T-cell (primary cell): Measurements from ENCODE around the gene PEMT. TPM values are rescaled to one million over a fixed set of nuclear protein-coding genes. Genes with fewer than 3 reads are reported as not detected.

ENCODE experiments used
- ATAC-seq, 4 experiments: fragments of 200-7000 bp in 3 of 4; fragments of 150-1000 bp in 1 of 4; cut with Tn5 transposase; replicated peaks in 1 of 4; 1 replicate in 3 of 4; 2 replicates in 1 of 4; pipeline ENCODE4 v1.10.0; 2021; ENCODE audit warnings: moderate library complexity in 3 of 4, mild to moderate bottlenecking in 2 of 4, moderate number of reproducible peaks in 1 of 4
- CTCF ChIA-PET, 2 donors: fragments of 300-600 bp; sonication (Branson Sonifier 250); formaldehyde crosslinking; loops; one replicate each; lab custom pipeline; 2022; ENCODE audit warnings: antibody characterized with exemption in 2 of 2; lab: Charles Lee
- POLR2A ChIA-PET, 2 donors: fragments of 300-600 bp; sonication (Branson Sonifier 250); formaldehyde crosslinking; loops; one replicate each; lab custom pipeline; 2022; ENCODE audit warnings: antibody characterized with exemption in 2 of 2; lab: Charles Lee
- DNase-seq, 35 experiments: peaks; one replicate each; pipeline versions ENCODE4 v3.0.0 to v3.0.0-alpha.2; 2013 to 2023
- H3K27ac ChIP-seq: one replicate; pipeline ENCODE4 v1.5.1; 2013; ENCODE audit warnings: low read length
- H3K27me3 ChIP-seq, 2 experiments: replicated peaks in 1 of 2; 1 replicate in 1 of 2; 2 replicates in 1 of 2; pipeline versions ENCODE4 v1.6.1 to v1.7.0; 2013; ENCODE audit warnings: low read length in 1 of 2, mixed read lengths in 1 of 2; ENCODE audit not compliant: control insufficient read depth in 2 of 2, insufficient read depth in 2 of 2; ENCODE audit errors: extremely low read depth in 1 of 2
- H3K36me3 ChIP-seq, 2 donors: 1 replicate in 1 of 2; 2 replicates in 1 of 2; pipeline versions ENCODE4 v1.6.1 to v1.7.0; 2013; ENCODE audit warnings: low read length in 1 of 2; ENCODE audit not compliant: control insufficient read depth in 2 of 2, insufficient read depth in 1 of 2; ENCODE audit errors: extremely low read depth in 1 of 2
- H3K4me1 ChIP-seq, 2 experiments: 1 replicate in 1 of 2; 2 replicates in 1 of 2; pipeline versions ENCODE4 v1.6.1 to v1.7.0; 2013; ENCODE audit warnings: low read length in 2 of 2, mixed read lengths in 1 of 2; ENCODE audit not compliant: insufficient read depth in 2 of 2, control insufficient read depth in 1 of 2; ENCODE audit errors: extremely low read depth in 1 of 2
- H3K4me3 ChIP-seq, 2 donors: 1 replicate in 1 of 2; 2 replicates in 1 of 2; pipeline versions ENCODE4 v1.5.1 to v1.7.0; 2013; ENCODE audit warnings: mild to moderate bottlenecking in 2 of 2, low read length in 1 of 2, moderate library complexity in 1 of 2; ENCODE audit not compliant: control insufficient read depth in 1 of 2; ENCODE audit errors: extremely low read depth in 1 of 2
- H3K9me3 ChIP-seq: 2 replicates; pipeline ENCODE4 v1.7.0; 2013
- H3K27ac Mint-ChIP-seq, 2 donors: one replicate each; pipeline ENCODE4 v1.8.0; 2020 to 2021; ENCODE audit warnings: mild to moderate bottlenecking in 2 of 2, mixed read lengths in 2 of 2
- H3K27me3 Mint-ChIP-seq, 2 donors: one replicate each; pipeline ENCODE4 v1.8.0; 2021 to 2022; ENCODE audit warnings: mixed read lengths in 2 of 2
- H3K36me3 Mint-ChIP-seq: one replicate; pipeline ENCODE4 v1.8.0; 2021; ENCODE audit warnings: mixed read lengths
- H3K4me1 Mint-ChIP-seq, 3 donors: one replicate each; pipeline ENCODE4 v1.8.0; 2020 to 2022; ENCODE audit warnings: mixed read lengths in 3 of 3, mild to moderate bottlenecking in 1 of 3
- H3K4me3 Mint-ChIP-seq, 3 donors: one replicate each; pipeline ENCODE4 v1.8.0; 2020 to 2022; ENCODE audit warnings: mild to moderate bottlenecking in 3 of 3, mixed read lengths in 3 of 3, moderate library complexity in 3 of 3
- H3K9me3 Mint-ChIP-seq, 3 donors: one replicate each; pipeline ENCODE4 v1.8.0; 2020 to 2022; ENCODE audit warnings: mixed read lengths in 3 of 3
- WGBS: methylation state at CpG from one replicate; pipeline ENCODE4 v1.1.5; 2013; ENCODE audit warnings: missing lambda C conversion rate; ENCODE audit not compliant: insufficient coverage; 5-methylcytosine and 5-hydroxymethylcytosine counted together
- total RNA-seq, 35 experiments: library from RNA in 6 of 35; stranded (reverse) in 6 of 35; fragments of 120-200 nt in 1 of 35; gene quantifications; one replicate each; pipeline versions ENCODE4 v1.2.1 to v1.2.4 and lab custom pipeline; 2013 to 2026

PEMT gene
- total RNA-seq, 5 donors from 2014 or later (not counting 1 experiment from before 2014, with no cell fraction given): 13.3 to 25.8 (median 14.6) TPM

DNA sequence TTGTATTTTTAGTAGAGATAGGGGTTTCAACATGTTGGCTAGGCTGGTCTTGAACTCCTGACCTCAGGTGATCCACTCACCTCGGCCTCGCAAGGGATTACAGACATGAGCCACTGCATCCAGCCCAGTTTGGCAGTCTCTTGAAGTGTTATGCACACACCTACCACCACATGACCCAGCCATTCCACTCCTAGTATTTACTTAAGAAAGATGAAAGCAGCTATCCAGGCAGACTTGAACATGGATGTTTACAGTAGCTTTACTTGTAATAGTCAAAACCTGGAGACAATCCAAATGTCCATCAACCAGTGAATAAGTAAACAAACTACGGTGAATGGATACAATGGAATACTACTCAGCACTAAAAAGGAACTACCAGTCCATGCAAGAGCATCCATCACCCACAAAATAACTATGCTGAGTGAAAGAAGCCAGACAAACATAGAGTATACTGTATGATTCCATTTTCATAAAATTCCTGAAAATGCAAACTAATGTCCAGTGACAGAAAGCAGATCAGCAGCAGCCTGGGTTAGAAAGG lies 57.5 kb downstream of the PEMT start:
- no peaks in the 10 kb centered on the region for H3K4me1 ChIP-seq
- no peak overlapping the region for H3K27ac ChIP-seq
- WGBS: 100% methylated on average over 1 of the region's 3 CpGs
- CTCF ChIA-PET: no interaction called here
- Mint-ChIP-seq H3K4me3 (no peak overlapping the region), H3K27ac (no peak overlapping the region), H3K9me3 (no peaks in the 10 kb centered on the region), H3K4me1 (no peaks in the 10 kb centered on the region), H3K27me3 (no peaks in the 10 kb centered on the region), H3K36me3 (no peaks in the 10 kb centered on the region)
- DNase-seq (no peak), ATAC-seq (no peak)
- no peak overlapping the region for H3K4me3 ChIP-seq
- H3K9me3 ChIP-seq: no peaks in the 10 kb centered on the region
- H3K36me3 ChIP-seq: no peaks in the 10 kb centered on the region
- H3K27me3 ChIP-seq: no peaks in the 10 kb centered on the region
- POLR2A ChIA-PET: no interaction called here

DNA sequence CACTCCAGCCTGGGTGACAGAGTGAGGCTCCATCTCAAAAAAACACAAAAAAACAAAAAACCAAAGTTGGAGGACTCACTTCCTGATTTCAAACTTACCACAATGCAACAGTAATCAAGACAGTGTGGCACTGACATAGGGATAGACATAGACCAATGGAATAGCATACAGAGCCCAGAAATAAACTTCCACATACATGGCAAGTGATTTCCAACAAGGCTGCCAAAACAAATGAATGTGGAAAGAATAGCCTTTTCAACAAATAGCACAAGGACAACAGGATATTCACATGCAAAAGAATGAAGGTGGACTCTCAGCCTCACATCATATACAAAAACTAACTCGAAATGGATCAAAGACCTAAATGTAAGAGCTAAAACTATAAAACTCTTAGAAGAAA lies 58.5 kb downstream of the PEMT start:
- 78% methylated on average over 1 of the region's 1 CpG for WGBS
- H3K36me3 ChIP-seq: no peaks in the 10 kb centered on the region
- H3K27me3 ChIP-seq: peaks cover 0 to 3% of the 10 kb centered on the region in 2 experiments
- CTCF ChIA-PET: no interaction called here
- POLR2A ChIA-PET: no interaction called here
- no peak overlapping the region for H3K4me3 ChIP-seq
- Mint-ChIP-seq H3K27ac (no peak overlapping the region), H3K9me3 (no peaks in the 10 kb centered on the region), H3K4me1 (no peaks in the 10 kb centered on the region), H3K36me3 (no peaks in the 10 kb centered on the region), H3K4me3 (no peak overlapping the region), H3K27me3 (no peaks in the 10 kb centered on the region)
- DNase-seq (no peak), ATAC-seq (no peak)
- no peaks in the 10 kb centered on the region for H3K9me3 ChIP-seq
- no peak overlapping the region for H3K27ac ChIP-seq
- no peaks in the 10 kb centered on the region for H3K4me1 ChIP-seq

- Histone ChIP-seq H3K27me3 (peaks cover 0 to 3% of the 10 kb centered on the region in 2 experiments), H3K36me3 (no peaks in the 10 kb centered on the region), H3K4me1 (no peaks in the 10 kb centered on the region), H3K9me3 (no peaks in the 10 kb centered on the region), H3K27ac (no peak overlapping the region), H3K4me3 (no peak overlapping the region)
- Mint-ChIP-seq H3K9me3 (no peaks in the 10 kb centered on the region), H3K4me3 (no peak overlapping the region), H3K4me1 (no peaks in the 10 kb centered on the region), H3K27ac (no peak overlapping the region), H3K36me3 (no peaks in the 10 kb centered on the region), H3K27me3 (no peaks in the 10 kb centered on the region)
- ChIA-PET POLR2A (no interaction called here), CTCF (no interaction called here)
- no peak for ATAC-seq
- WGBS: 83% methylated on average over 2 of the region's 4 CpGs
- DNase-seq: no peak
Measured at GRCh38 chr17:17531156-17531555, 60.4 kb downstream of the PEMT start.

GRCh38 chr17:17528696-17529652 lies 62.5 kb downstream of the PEMT start:
- H3K4me1 ChIP-seq: no peaks in the 10 kb centered on the region
- H3K27me3 ChIP-seq: peaks cover 0 to 3% of the 10 kb centered on the region in 2 experiments
- Mint-ChIP-seq H3K27me3 (no peaks in the 10 kb centered on the region), H3K27ac (no peak overlapping the region), H3K36me3 (no peaks in the 10 kb centered on the region), H3K9me3 (no peaks in the 10 kb centered on the region), H3K4me1 (no peaks in the 10 kb centered on the region), H3K4me3 (no peak overlapping the region)
- 90% methylated on average over 15 of the region's 22 CpGs for WGBS
- no peaks in the 10 kb centered on the region for H3K36me3 ChIP-seq
- no peak overlapping the region for H3K27ac ChIP-seq
- no peaks in the 10 kb centered on the region for H3K9me3 ChIP-seq
- CTCF ChIA-PET: no interaction called here
- no peak overlapping the region for H3K4me3 ChIP-seq
- DNase-seq (no peak), ATAC-seq (no peak)
- POLR2A ChIA-PET: no interaction called here

DNA sequence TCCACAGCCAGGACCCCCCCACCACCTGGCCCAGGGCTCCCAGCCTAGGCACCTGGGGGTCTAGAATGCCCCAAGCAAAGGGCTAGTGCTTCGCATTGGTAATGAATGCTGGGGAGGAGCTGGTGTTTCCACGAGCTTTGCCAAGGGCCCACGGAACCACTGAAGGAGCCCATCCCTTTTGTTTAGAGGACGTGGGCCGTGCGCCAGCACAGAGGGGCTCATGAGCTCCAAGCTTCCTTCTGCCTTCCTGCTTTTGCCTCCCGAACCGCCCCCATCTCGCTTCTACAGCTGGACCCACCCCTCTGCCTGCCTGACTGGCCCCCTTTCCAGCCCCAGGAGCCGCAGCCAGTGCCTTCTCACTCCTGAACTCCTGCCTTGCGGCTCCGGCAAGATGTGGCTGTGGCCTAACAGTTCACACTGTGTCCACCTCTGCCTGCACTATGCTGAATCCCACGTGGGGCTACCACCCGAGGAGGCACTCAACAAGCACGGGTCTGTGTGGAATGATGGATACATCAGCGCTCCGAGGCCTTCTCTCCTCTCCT lies 63.5 kb downstream of the PEMT start:
- Histone ChIP-seq H3K27me3 (peaks cover 0 to 3% of the 10 kb centered on the region in 2 experiments), H3K4me3 (no peak overlapping the region), H3K27ac (no peak overlapping the region), H3K4me1 (no peaks in the 10 kb centered on the region), H3K36me3 (no peaks in the 10 kb centered on the region), H3K9me3 (no peaks in the 10 kb centered on the region)
- ATAC-seq: no peak
- DNase-seq: no peak
- Mint-ChIP-seq H3K4me1 (no peaks in the 10 kb centered on the region), H3K27me3 (no peaks in the 10 kb centered on the region), H3K4me3 (no peak overlapping the region), H3K27ac (no peak overlapping the region), H3K36me3 (no peaks in the 10 kb centered on the region), H3K9me3 (no peaks in the 10 kb centered on the region)
- ChIA-PET POLR2A (no interaction called here), CTCF (no interaction called here)
- 93% methylated on average over 14 of the region's 17 CpGs for WGBS

- 97% methylated on average over 7 of the region's 11 CpGs for WGBS
- Mint-ChIP-seq H3K27me3 (no peaks in the 10 kb centered on the region), H3K36me3 (no peaks in the 10 kb centered on the region), H3K9me3 (no peaks in the 10 kb centered on the region), H3K4me3 (no peak overlapping the region), H3K4me1 (no peaks in the 10 kb centered on the region), H3K27ac (no peak overlapping the region)
- no peak overlapping the region for H3K27ac ChIP-seq
- H3K4me3 ChIP-seq: no peak overlapping the region
- no peak for DNase-seq
- no peak for ATAC-seq
- no peaks in the 10 kb centered on the region for H3K9me3 ChIP-seq
- ChIA-PET POLR2A (no interaction called here), CTCF (no interaction called here)
- no peaks in the 10 kb centered on the region for H3K36me3 ChIP-seq
- H3K4me1 ChIP-seq: no peaks in the 10 kb centered on the region
- peaks cover 0 to 3% of the 10 kb centered on the region in 2 experiments for H3K27me3 ChIP-seq
Measured at GRCh38 chr17:17527534-17527933, 64.0 kb downstream of the PEMT start.
